ENCODE data around the gene ATXN7L2.

ATXN7L2 gene

DNA sequence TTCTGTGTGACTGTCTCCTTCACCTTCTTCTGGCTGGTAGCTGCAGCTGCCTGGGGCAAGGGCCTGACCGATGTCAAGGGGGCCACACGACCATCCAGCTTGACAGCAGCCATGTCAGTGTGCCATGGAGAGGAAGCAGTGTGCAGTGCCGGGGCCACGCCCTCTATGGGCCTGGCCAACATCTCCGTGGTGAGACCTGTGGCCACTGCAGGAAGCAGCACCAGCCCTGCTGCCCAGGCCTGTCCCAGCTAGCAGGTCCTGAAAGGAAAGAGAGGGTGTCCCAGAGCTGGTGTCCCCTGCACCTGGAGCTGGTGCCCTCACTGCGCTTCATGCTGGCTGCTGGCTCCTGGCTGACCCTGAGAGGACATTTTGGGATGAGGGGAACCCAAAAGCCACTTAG is 5.9 kb upstream of the ATXN7L2 start:
- DNase-seq (ENCODE audit: low read depth), result no peak

DNA sequence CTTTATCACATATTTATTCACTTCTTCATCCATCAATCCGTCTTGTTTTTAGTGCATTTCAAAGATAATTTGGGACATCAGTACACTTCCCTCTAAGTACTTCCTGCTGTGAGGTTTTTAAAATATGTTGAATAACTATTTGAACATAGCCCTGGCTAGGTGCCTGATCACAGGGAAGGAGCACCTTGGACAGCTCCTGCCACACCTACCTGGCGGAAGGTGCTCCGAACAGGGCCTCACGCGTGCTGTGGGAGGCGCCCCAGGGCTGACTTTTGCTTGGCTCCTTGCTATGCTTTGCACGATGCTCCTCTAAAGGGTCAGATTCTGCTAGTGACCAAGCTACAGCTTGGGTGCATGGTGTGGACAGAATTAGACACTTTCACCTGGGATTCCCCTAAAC is 4.9 kb upstream of the ATXN7L2 start:
- no peak for DNase-seq (ENCODE audit: low read depth)

DNA sequence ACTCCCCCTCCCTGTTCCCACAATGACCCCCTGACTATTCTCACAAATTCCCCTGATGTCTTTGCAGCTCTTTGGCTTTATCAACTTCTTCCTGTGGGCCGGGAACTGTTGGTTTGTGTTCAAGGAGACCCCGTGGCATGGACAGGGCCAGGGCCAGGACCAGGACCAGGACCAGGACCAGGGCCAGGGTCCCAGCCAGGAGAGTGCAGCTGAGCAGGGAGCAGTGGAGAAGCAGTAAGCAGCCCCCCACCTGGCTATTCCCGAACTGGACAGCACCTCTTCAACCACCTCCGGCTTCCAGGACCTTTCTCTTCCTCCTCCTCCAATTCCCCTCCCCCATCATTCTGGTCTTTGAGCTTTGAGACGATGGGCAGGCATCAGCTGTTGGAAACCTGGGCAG is 4.4 kb upstream of the ATXN7L2 start:
- no peak for DNase-seq (ENCODE audit: low read depth)

DNA sequence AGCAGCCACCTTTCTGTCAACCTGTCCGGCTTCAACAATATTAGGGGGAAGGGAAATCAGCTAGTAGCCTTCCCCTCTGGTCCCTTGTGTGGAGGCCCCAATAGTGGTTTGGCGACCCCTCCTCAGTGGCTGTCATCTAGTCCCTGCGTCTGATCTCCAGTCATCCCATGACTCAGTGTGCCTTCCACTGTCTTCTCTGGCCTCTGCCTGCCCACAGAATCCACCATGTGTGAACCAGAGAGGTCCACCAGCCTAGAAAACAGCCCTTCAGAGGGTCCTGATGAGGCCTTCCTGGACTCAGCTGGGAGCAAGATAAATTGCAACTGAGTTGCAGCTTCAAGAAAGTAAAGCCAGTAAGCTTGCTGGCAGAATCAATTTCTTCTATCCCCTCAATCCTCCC is 3.8 kb upstream of the ATXN7L2 start:
- no peak for DNase-seq (ENCODE audit: low read depth)

DNA sequence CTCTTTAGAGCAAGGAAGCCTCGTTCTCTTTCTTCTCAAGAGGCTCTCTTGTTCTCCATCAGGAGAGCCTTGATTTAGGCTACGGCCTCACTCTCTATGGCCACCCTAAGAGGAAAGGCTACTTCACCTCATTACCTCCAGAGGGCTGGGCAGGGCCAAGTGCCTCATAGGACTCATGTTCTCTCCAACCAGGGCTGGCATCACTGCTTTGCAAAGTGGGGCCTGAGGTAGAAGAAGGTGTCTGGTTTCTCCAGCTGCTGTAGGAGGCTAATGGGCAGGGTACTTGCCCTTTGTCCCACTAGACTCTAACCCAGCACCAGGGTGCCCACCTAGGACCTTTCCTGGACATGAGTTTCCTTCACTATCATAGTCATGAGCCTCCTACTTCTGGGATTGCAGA is 2.1 kb upstream of the ATXN7L2 start:
- no peak for DNase-seq (ENCODE audit: low read depth)

DNA sequence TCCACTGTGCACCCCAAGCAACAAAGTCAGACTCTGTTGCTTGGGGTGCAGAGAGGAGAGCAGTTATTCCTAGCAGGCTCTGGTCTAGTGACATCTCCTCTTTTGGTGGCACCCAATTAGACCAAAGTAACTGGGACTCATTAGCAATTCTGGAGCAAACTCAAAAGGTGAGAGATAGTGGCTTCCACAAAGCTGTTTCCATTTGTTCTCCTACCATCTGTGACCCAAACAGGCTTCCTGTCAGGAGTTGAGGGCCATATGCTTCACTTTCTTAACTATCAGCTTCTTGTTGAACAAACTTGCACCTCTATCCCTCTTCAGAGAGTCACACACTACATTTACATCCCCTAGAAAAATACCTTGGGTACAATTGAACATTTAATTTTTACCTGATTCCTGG is 1.5 kb upstream of the ATXN7L2 start:
- no peak for DNase-seq (ENCODE audit: low read depth)

DNA sequence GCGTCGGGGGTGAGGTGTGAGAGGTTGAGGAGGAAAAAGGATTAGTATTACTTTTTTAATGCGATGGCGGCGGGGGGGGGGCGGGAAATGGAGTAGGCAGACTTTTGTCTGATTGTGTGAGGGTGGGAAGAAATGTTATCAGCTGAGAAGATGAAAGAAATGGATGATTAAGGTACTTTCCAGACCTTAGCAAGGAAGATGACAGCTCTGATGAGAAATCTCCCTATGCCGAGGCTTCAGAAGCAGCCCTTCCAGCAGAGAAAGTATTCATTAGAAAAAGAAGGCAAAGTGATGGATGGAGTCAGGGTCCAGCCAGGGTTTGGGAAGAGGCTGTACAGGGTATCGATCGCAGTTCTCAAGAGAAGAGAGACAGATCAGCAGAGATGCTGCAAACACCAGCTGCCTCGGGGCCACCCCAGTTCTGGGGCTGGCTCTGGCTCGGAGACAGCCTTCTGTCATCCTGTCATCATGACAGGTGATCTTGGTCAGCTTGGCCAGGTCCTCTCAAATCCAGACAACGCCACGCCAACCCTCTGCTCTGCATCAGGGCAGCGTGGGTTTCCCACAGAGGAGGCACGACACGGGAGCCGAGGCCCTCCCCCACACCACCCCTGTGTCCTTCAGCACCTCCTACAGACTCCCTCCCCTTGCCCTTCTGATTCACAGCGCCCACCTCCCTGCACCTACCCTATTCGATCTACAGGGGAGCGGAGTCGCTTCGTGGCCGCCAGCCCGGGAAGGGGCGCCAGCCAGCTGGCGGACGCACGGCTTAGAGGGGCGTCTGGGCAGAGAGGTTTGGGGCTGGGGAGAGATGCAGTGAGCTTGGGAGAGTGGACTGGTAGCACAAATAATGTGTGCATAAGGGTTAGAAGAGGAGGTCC is 674 bp upstream of the ATXN7L2 start:
- no peak for DNase-seq (ENCODE audit: low read depth)

DNA sequence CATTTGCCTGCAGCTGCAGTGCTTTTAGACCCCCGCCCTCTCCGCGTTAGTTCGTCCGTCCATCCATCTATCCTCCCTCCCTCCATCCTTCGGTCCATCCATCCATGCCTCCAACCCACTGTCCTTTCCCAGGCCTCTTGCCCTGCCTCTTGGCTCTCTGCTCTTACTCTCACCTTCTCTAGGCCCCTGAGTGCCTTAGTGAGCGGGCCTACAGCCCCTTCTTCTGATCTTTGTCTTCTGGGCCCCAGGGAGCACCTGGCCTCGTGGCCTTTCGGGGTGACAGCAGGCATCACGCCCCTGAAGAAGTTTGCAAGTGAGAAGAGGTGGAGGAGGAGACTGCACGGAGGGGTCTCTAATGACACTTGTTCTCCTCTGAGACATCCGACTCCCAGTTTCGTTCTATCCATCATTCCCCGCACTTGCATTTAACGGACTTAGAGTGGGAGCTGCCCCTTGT is 842 bp downstream of the ATXN7L2 start:
- DNase-seq (ENCODE audit: low read depth), result no peak

DNA sequence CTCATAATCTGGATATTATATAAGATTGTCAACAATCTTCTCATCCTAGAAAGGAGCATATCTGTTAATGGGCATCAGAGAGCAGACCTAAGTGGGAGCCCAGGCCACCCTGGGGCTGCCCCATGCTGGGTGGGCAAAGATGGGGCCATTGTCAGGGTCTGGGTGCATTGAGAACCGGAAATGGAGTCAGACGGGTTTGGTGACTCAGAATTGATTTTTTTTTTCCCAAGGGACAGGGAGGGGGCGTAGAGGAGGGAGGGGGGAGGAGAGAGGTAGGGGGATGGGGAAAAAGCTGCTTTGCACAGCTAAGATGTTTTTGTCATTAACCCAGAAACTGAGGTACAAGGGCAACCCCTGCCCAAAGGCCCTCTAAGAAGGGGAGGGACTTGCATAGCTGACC is 1.3 kb downstream of the ATXN7L2 start:
- DNase-seq (ENCODE audit: low read depth), result no peak

DNA sequence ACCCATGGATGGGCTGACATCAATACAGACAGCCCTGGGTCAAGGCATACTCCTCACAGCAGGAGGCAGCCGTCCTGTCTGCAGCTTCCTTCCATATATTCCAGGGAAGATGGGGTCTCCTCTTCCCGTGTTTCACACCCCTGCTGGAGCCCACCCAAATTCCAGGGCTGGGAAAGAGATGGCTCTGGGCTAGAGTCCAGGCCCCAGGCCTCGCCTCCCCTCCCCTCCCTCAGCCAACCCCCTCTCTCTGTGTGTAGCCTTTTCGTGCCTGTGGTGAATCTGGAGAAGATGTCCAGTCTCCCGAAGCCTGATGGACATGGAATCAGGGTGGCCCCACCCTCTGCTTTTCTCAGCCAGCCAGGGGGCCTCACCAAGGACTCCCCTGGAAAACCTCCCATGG is 3.6 kb downstream of the ATXN7L2 start:
- DNase-seq (ENCODE audit: low read depth), result no peak

DNA sequence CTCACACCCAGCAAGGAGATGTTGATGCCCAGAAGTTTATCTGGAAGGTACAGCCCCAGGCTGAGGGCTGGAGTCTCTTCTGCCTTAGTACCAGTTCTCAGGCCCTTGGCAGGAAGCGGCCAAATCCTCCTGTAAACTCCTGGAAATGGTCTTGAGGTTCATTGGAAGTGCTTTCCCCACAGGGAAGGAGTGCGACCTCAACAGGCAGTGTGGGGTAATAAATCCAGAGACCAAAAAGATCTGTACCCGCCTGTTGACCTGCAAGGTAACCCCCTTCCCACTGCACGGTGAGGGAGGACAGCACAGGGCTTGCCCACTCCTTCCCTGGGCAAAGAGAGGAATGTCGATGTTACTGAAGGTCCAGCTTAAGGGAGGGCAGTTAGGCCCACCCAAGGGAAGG is 4.5 kb downstream of the ATXN7L2 start:
- DNase-seq (ENCODE audit: low read depth), result no peak

DNA sequence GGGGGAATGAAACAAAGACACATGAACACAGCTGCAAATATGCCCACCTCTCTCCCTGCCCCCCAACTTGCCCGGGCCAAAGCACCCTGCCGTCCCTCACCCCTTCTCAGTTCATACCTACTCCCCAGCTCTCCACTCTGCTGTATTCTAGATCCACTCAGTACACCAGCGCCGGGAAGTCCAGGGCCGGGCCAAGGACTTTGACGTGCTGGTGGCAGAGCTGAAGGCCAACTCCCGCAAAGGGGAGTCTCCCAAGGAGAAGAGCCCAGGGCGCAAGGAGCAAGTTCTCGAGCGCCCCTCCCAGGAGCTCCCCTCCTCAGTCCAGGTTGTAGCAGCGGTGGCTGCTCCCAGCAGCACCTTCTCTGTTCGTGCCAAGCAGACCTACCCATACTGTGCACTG is 5.0 kb downstream of the ATXN7L2 start:
- DNase-seq (ENCODE audit: low read depth), result no peak

DNA sequence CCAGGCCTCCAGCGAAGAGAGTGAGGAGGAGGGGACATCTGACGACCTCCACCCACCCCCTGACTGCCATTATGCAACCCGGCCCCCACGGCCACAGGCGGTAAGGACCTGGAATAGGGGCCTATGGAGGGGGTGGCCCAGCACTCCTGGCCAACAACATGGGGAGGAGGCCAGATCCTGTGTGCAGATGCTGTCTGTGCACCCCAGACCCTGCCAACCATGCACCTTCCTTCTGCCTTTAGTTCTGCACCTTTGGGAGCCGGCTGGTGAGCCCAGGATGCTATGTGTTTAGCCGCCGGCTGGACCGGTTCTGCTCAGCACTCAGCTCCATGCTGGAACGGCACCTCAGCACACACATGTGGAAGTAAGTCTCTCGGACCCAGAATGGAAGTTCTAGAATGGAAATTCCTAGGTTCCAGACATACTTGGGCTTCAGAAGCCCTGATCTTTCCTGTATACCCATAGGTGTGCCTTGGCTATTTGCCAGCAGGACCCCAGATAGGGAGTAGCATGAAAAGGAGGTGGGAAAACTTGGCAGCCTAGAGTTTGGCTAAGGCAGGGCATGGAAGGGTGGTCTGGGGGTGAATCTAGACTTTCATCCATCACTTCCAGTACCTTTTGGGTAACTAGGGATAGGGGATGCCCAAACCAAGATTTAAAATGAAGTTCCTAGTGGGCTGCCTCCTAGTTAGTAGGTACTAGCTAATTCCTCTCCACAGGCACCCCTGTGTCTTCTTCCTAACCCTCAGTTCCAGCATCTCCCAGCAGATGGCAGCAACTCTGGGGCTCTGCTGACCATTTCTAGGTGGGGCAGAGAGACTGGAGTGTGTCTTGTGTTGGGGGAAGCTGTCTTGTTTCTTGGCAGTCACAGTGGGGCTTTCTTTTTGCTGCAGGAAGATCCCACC is 6.6 kb downstream of the ATXN7L2 start:
- DNase-seq (ENCODE audit: low read depth), result peak; percentile 48

DNA sequence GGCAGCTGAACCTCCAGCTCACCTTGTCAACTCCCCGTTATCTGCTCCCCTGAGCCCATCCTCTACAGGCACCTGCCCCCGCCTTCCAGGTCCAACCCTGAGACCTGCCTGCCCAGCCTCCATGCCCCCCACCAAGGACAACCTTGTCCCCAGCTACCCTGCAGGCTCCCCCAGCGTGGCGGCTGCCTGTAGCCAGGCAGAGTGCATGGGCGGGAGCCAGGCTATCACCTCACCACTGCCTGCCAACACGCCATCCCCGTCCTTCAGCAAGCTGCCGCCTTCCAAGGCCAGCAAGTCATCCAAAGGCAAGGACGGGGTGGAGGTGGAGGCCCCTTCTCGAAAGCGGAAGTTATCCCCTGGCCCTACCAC is 7.2 kb downstream of the ATXN7L2 start:
- no peak for DNase-seq (ENCODE audit: low read depth)

DNA sequence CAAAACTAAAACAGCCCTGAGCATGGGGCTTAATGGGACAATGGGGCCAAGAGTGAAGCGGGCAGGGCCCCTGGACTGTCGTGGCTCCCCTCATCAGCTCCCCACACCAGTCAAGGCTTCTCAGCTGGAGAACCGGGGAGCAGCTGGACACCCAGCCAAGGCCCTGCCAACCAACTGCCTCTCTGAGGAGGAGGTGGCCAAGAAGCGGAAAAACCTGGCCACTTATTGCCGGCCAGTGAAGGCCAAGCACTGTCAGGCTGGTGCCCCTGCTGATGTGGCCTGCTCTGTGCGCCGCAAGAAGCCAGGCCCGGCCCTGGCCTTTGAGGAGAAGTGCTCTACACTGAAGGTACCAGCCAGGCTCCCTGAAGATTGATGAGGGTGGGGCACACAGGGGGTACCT is 7.7 kb downstream of the ATXN7L2 start:
- no peak for DNase-seq (ENCODE audit: low read depth)

DNA sequence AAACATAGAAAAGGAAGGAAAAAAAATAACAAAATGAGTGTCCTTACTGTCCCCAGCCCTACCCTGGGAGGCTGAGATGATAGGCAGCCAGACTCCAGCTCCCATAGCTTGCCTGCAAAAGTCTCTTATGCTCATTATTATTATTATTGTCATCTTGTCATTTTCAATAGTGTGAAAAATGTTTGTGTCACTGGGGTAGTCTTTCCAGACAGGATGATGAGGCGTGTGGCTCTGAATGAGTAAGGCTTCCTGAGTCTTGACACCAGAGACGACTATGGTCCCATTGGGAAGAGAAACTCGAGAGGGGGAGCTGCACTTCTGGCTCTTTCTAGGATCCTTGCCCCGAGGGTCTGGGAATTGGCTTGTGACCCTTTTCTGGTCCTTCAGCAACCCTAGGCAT is 9.1 kb downstream of the ATXN7L2 start:
- DNase-seq (ENCODE audit: low read depth), result no peak

DNA sequence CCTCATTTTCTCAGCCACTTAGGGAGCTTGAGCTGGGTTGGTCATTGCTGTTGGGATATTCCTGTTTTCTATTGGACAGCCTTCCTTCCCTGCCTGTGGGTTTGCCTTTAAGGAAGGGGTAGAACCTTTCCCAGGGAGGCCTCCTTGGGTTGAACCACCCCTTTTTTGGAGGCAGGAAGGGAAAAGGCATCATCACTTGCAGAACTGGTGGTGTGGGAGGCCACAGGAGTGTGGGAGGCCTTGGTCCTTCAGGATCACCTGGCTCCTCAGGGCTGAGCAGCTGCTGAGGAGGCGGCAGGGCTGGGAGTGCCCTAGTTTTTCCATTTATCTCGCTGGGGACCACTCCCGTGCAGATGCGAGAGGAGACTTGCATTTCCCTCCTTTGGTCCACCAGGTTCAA is 9.5 kb downstream of the ATXN7L2 start:
- no peak for DNase-seq (ENCODE audit: low read depth)

DNA sequence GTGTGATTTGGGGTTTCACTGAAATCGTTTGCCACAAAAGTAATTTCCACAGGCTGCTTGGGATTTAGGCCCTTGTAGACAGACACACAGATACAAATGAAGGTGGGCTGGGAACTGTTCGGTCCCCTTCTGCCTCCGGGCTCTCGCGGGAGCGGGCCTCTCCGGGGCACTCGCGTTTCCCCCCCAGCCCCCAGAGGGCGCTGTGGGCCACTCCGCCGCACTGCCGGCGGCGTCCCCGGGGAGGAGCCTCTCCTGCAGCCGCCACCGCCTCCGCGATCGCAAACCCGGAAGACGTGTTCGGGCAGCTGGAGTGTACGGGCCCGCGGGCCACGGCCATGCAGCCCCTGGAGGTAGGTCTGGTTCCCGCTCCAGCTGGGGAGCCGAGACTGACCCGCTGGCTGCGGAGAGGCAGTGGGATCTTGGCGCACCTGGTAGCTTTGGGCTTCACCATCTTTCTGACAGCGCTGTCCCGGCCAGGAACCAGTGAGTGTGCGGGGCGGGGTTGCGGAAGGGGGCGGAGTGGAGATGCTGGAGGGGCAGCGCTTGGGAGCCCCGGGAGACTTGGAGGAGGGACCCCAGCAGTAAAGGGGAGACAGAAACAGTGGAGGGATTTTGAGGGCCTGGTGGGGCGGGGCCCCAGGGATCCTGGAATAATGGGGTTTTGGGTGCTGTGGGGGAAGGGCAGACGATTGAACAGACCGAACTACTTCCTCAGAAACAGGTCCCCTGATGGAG is 10.3 kb downstream of the ATXN7L2 start, which contains the start of gene CYB561D1:
TSS of gene CYB561D1 (plus strand) at position 290 of the 735 bp plus-strand sequence. CDS start at position 336, 46 bp downstream.
- DNase-seq (ENCODE audit: low read depth), result peak; percentile 63

DNA sequence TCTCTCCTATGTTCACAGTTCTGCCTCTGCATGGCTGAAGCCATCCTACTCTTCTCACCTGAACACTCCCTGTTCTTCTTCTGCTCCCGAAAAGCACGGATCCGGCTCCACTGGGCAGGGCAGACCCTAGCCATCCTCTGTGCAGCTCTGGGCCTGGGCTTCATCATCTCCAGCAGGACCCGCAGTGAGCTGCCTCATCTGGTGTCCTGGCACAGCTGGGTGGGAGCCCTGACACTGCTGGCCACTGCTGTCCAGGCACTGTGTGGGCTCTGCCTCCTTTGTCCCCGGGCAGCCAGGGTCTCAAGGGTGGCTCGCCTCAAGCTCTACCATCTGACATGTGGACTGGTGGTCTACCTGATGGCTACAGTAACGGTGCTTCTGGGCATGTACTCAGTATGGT is 12.0 kb downstream of the ATXN7L2 start:
- DNase-seq (ENCODE audit: low read depth), result no peak

DNA sequence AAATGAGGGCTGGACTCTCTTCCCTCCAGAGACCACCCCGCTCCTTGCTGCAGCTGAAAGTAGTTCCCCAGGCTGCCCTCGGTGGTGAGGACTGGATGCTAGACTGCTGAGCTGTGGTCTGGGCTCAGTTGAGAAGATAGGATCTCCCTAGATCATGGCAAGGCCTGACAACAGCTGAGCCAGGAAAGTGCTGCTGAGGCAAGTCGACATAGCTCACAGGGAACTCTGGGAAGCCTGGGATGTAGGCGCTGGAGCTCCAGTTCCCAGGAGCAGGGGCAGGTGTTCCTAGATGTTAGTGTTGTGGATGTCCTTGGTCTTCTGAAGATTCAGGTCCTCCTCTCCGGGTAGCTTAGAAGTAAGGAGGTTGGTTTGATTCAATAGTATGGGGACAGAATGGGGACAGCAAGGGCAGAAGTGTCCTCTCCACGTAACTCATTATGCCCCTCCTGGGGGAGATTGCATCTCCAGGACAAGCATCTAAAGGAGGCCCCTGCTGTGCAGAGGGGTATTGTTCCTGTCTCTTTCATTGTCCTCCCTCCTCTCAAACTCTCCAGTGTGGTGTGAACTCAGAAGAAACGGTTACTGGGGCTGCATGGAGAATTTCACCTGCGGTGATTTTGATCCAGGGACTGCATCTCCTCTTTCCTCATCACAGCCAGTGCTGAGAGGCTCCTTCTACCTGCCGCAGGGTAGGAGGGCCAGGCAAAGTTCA is 13.9 kb downstream of the ATXN7L2 start:
- no peak for DNase-seq (ENCODE audit: low read depth)

DNA sequence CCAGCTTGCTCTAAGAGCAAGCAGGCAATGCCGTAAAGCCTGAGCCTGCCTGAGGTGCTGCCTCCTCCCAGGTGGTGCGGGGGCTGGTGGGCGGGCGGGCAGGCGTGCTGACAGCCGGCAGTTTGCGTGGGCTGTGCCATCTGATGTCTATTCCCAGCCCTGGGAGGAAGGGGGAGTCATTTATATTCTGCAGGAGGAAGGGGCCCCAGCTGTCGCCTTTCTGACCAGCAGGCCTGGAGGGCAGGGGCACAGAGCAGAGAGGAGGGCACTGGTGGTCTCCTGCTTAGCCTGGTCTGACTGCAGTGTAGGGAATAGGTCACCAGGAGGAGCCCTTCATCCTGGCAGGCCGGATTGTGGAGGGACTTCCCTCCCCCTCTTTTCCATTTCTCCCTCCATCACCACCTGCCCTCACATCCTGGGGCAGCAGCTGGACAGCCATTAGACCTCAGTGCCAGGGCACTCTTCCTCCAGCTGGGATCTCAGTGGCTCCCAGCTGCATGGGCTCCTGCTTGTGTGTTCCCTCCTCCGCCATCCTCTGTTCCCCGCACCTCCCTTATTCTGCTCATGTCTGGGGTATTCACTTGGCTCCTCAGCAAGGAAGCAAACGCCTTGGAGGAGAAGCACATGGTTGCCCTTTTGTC is 14.6 kb downstream of the ATXN7L2 start:
- DNase-seq (ENCODE audit: low read depth), result no peak
